ENCODE results near the gene NR3C2. TPM values are rescaled to one million over a fixed set of nuclear protein-coding genes. Genes with fewer than 3 reads are reported as not detected.

Gene NR3C2
- total RNA-seq, 5 donors from 2014 or later (not counting 1 experiment from before 2014, with no cell fraction given): 33.5 to 60.4 (median 34.5) TPM

DNA sequence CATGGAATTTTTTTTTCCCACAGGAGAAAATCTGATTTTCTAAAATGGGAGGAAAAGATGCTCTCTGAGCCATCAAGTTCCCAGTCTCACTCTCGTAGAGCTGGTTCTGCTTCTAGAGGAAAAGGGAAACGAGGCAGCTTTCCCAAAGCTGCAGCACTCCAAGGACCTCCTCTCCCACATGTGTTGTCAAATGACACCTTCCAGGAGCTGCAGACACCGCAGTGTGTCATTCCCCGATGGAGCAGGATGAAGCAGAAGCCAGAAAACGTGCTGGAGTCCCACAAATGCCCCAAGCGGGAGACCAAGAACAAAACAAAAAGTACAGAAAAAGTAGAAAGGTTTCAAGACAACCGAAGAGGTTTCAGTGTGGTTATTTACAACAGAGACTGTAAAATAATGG is 362.3 kb downstream of the NR3C2 start:
- POLR2A ChIA-PET: no interaction called here
- Histone ChIP-seq H3K36me3 (ENCODE audit: control insufficient read depth in 2 of 2, extremely low read depth in 1 of 2, insufficient read depth in 1 of 2, low read length in 1 of 2) (peaks cover 0 to 22% of the 10 kb centered on the region in 2 donors), H3K9me3 (no peaks in the 10 kb centered on the region), H3K4me1 (ENCODE audit: control insufficient read depth in 1 of 2, extremely low read depth in 1 of 2, insufficient read depth in 2 of 2, low read length in 2 of 2) (no peaks in the 10 kb centered on the region), H3K4me3 (ENCODE audit: control insufficient read depth in 1 of 2, extremely low read depth in 1 of 2, low read length in 1 of 2) (no peak overlapping the region), H3K27ac (ENCODE audit: low read length) (no peak overlapping the region), H3K27me3 (replicated peaks in 1 of 2; ENCODE audit: control insufficient read depth in 2 of 2, extremely low read depth in 1 of 2, insufficient read depth in 2 of 2, low read length in 1 of 2) (no peaks in the 10 kb centered on the region)
- DNase-seq (no peak), ATAC-seq (replicated peaks in 1 of 4) (no peak)
- Mint-ChIP-seq H3K9me3 (peaks cover 12 to 29% (median 24%) of the 10 kb centered on the region in 3 donors), H3K4me1 (peaks cover 3 to 8% (median 7%) of the 10 kb centered on the region in 3 donors), H3K27ac (no peak overlapping the region), H3K4me3 (no peak overlapping the region), H3K36me3 (peaks cover 80% of the 10 kb centered on the region), H3K27me3 (no peaks in the 10 kb centered on the region)
- CTCF ChIA-PET: no interaction called here
- WGBS (ENCODE audit: insufficient coverage): 100% methylated on average over 1 of the region's 7 CpGs

GRCh38 chr4:148078061-148078460 is 364.2 kb downstream of the NR3C2 start:
- H3K4me1 Mint-ChIP-seq: no peaks in the 10 kb centered on the region
- WGBS (ENCODE audit: insufficient coverage): 67% methylated on average over 1 of the region's 2 CpGs
- Histone ChIP-seq H3K27ac (ENCODE audit: low read length) (no peak overlapping the region), H3K9me3 (no peaks in the 10 kb centered on the region), H3K4me3 (ENCODE audit: control insufficient read depth in 1 of 2, extremely low read depth in 1 of 2, low read length in 1 of 2) (no peak overlapping the region), H3K36me3 (ENCODE audit: control insufficient read depth in 2 of 2, extremely low read depth in 1 of 2, insufficient read depth in 1 of 2, low read length in 1 of 2) (peaks cover 0 to 23% of the 10 kb centered on the region in 2 donors), H3K27me3 (replicated peaks in 1 of 2; ENCODE audit: control insufficient read depth in 2 of 2, extremely low read depth in 1 of 2, insufficient read depth in 2 of 2, low read length in 1 of 2) (no peaks in the 10 kb centered on the region), H3K4me1 (ENCODE audit: control insufficient read depth in 1 of 2, extremely low read depth in 1 of 2, insufficient read depth in 2 of 2, low read length in 2 of 2) (no peaks in the 10 kb centered on the region)
- H3K36me3 Mint-ChIP-seq: peaks cover 84% of the 10 kb centered on the region
- ATAC-seq (replicated peaks in 1 of 4) (no peak), DNase-seq (no peak)
- peaks cover 8 to 46% (median 38%) of the 10 kb centered on the region in 3 donors for H3K9me3 Mint-ChIP-seq
- no peak overlapping the region for H3K27ac Mint-ChIP-seq
- H3K27me3 Mint-ChIP-seq: no peaks in the 10 kb centered on the region
- H3K4me3 Mint-ChIP-seq: no peak overlapping the region
- POLR2A ChIA-PET: no interaction called here
- CTCF ChIA-PET: no interaction called here

DNA sequence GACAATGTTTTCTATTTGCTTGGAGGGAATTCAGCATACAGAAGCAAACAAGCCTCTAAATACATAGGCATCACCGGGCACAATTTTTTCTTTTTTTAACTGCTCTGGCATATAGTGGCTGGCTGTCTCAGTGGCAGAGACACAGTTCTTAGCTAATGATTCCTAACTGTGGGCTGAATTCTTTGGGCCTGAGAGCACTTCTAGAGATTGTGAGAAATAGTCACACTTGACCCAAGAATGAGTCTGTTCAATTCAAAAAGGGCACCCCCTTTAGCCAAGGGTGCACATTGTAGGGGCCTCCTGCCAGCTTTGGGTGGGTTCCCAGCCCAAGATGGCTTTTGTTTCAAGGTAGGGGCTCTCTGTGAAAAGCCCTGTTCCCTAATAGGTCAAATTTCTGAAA is 364.6 kb downstream of the NR3C2 start:
- ChIA-PET POLR2A (no interaction called here), CTCF (no interaction called here)
- Histone ChIP-seq H3K27ac (ENCODE audit: low read length) (no peak overlapping the region), H3K27me3 (replicated peaks in 1 of 2; ENCODE audit: control insufficient read depth in 2 of 2, extremely low read depth in 1 of 2, insufficient read depth in 2 of 2, low read length in 1 of 2) (no peaks in the 10 kb centered on the region), H3K4me3 (ENCODE audit: control insufficient read depth in 1 of 2, extremely low read depth in 1 of 2, low read length in 1 of 2) (no peak overlapping the region), H3K36me3 (ENCODE audit: control insufficient read depth in 2 of 2, extremely low read depth in 1 of 2, insufficient read depth in 1 of 2, low read length in 1 of 2) (peaks cover 3 to 28% of the 10 kb centered on the region in 2 donors), H3K4me1 (ENCODE audit: control insufficient read depth in 1 of 2, extremely low read depth in 1 of 2, insufficient read depth in 2 of 2, low read length in 2 of 2) (no peaks in the 10 kb centered on the region), H3K9me3 (no peaks in the 10 kb centered on the region)
- DNase-seq (no peak), ATAC-seq (replicated peaks in 1 of 4) (no peak)
- Mint-ChIP-seq H3K4me1 (no peaks in the 10 kb centered on the region), H3K36me3 (peaks cover 89% of the 10 kb centered on the region), H3K9me3 (peaks cover 8 to 46% (median 38%) of the 10 kb centered on the region in 3 donors), H3K4me3 (no peak overlapping the region), H3K27ac (no peak overlapping the region), H3K27me3 (no peaks in the 10 kb centered on the region)
- no CpG with 5 or more reads among the region's 1 CpG for WGBS (ENCODE audit: insufficient coverage)

GRCh38 chr4:148076964-148077363 is 365.2 kb downstream of the NR3C2 start:
- H3K9me3 Mint-ChIP-seq: peaks cover 8 to 46% (median 38%) of the 10 kb centered on the region in 3 donors
- Histone ChIP-seq H3K36me3 (ENCODE audit: control insufficient read depth in 2 of 2, extremely low read depth in 1 of 2, insufficient read depth in 1 of 2, low read length in 1 of 2) (peaks cover 3 to 34% of the 10 kb centered on the region in 2 donors), H3K27ac (ENCODE audit: low read length) (no peak overlapping the region), H3K27me3 (replicated peaks in 1 of 2; ENCODE audit: control insufficient read depth in 2 of 2, extremely low read depth in 1 of 2, insufficient read depth in 2 of 2, low read length in 1 of 2) (no peaks in the 10 kb centered on the region), H3K4me3 (ENCODE audit: control insufficient read depth in 1 of 2, extremely low read depth in 1 of 2, low read length in 1 of 2) (no peak overlapping the region), H3K9me3 (no peaks in the 10 kb centered on the region), H3K4me1 (ENCODE audit: control insufficient read depth in 1 of 2, extremely low read depth in 1 of 2, insufficient read depth in 2 of 2, low read length in 2 of 2) (no peaks in the 10 kb centered on the region)
- ChIA-PET CTCF (no interaction called here), POLR2A (no interaction called here)
- H3K4me1 Mint-ChIP-seq: no peaks in the 10 kb centered on the region
- WGBS (ENCODE audit: insufficient coverage): 92% methylated on average over 2 of the region's 5 CpGs
- H3K27me3 Mint-ChIP-seq: no peaks in the 10 kb centered on the region
- DNase-seq: no peak
- no peak overlapping the region for H3K4me3 Mint-ChIP-seq
- peaks cover 92% of the 10 kb centered on the region for H3K36me3 Mint-ChIP-seq
- no peak for ATAC-seq (replicated peaks in 1 of 4)
- no peak overlapping the region for H3K27ac Mint-ChIP-seq

GRCh38 chr4:148075438-148075837 is 366.8 kb downstream of the NR3C2 start:
- DNase-seq: no peak
- Mint-ChIP-seq H3K36me3 (peaks cover 88% of the 10 kb centered on the region), H3K27ac (no peak overlapping the region), H3K4me1 (no peaks in the 10 kb centered on the region), H3K27me3 (no peaks in the 10 kb centered on the region), H3K4me3 (no peak overlapping the region), H3K9me3 (peaks cover 8 to 46% (median 38%) of the 10 kb centered on the region in 3 donors)
- ATAC-seq (replicated peaks in 1 of 4): no peak
- H3K27ac ChIP-seq (ENCODE audit: low read length): no peak overlapping the region
- H3K4me3 ChIP-seq (ENCODE audit: control insufficient read depth in 1 of 2, extremely low read depth in 1 of 2, low read length in 1 of 2): no peak overlapping the region
- no peaks in the 10 kb centered on the region for H3K27me3 ChIP-seq (replicated peaks in 1 of 2; ENCODE audit: control insufficient read depth in 2 of 2, extremely low read depth in 1 of 2, insufficient read depth in 2 of 2, low read length in 1 of 2)
- 95% methylated on average over 3 of the region's 3 CpGs for WGBS (ENCODE audit: insufficient coverage)
- ChIA-PET CTCF (interaction anchor here in 1 of 2 donors (0.6 kb wide), 1 partner anchor 75 kb away, joined by 3 read pairs; no protein-coding TSS in a partner anchor), POLR2A (no interaction called here)
- peaks cover 3 to 29% of the 10 kb centered on the region in 2 donors for H3K36me3 ChIP-seq (ENCODE audit: control insufficient read depth in 2 of 2, extremely low read depth in 1 of 2, insufficient read depth in 1 of 2, low read length in 1 of 2)
- H3K9me3 ChIP-seq: no peaks in the 10 kb centered on the region
- no peaks in the 10 kb centered on the region for H3K4me1 ChIP-seq (ENCODE audit: control insufficient read depth in 1 of 2, extremely low read depth in 1 of 2, insufficient read depth in 2 of 2, low read length in 2 of 2)

DNA sequence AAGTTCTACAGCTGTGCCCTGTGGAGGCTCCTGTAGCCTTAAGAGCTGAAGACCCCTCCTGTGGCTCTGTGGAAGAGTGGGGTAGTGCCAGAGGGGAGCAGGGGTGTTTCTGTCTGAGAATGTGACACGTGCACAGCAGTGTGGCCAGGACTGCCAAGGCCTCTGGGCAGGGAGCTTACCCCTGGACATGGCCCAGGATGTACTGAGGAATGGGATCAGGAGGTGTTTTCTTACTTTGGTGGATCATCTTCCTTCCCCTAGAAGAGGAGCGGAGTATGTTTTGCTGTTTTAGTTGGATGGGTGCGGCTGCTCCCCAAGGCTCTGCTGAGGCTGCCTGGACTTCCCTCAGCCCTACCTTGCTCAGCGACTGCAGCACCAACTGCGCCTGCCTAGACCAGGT is 367.8 kb downstream of the NR3C2 start:
- H3K4me3 ChIP-seq (ENCODE audit: control insufficient read depth in 1 of 2, extremely low read depth in 1 of 2, low read length in 1 of 2): no peak overlapping the region
- H3K4me1 ChIP-seq (ENCODE audit: control insufficient read depth in 1 of 2, extremely low read depth in 1 of 2, insufficient read depth in 2 of 2, low read length in 2 of 2): no peaks in the 10 kb centered on the region
- H3K9me3 ChIP-seq: no peaks in the 10 kb centered on the region
- no peaks in the 10 kb centered on the region for H3K27me3 ChIP-seq (replicated peaks in 1 of 2; ENCODE audit: control insufficient read depth in 2 of 2, extremely low read depth in 1 of 2, insufficient read depth in 2 of 2, low read length in 1 of 2)
- WGBS (ENCODE audit: insufficient coverage): 89% methylated on average over 4 of the region's 5 CpGs
- H3K4me3 Mint-ChIP-seq: no peak overlapping the region
- H3K27ac Mint-ChIP-seq: no peak overlapping the region
- peaks cover 3 to 23% of the 10 kb centered on the region in 2 donors for H3K36me3 ChIP-seq (ENCODE audit: control insufficient read depth in 2 of 2, extremely low read depth in 1 of 2, insufficient read depth in 1 of 2, low read length in 1 of 2)
- H3K9me3 Mint-ChIP-seq: peaks cover 8 to 46% (median 38%) of the 10 kb centered on the region in 3 donors
- POLR2A ChIA-PET: no interaction called here
- CTCF ChIA-PET: no interaction called here
- H3K27me3 Mint-ChIP-seq: no peaks in the 10 kb centered on the region
- DNase-seq (no peak), ATAC-seq (replicated peaks in 1 of 4) (no peak)
- H3K27ac ChIP-seq (ENCODE audit: low read length): no peak overlapping the region
- H3K36me3 Mint-ChIP-seq: peaks cover 79% of the 10 kb centered on the region
- no peaks in the 10 kb centered on the region for H3K4me1 Mint-ChIP-seq

DNA sequence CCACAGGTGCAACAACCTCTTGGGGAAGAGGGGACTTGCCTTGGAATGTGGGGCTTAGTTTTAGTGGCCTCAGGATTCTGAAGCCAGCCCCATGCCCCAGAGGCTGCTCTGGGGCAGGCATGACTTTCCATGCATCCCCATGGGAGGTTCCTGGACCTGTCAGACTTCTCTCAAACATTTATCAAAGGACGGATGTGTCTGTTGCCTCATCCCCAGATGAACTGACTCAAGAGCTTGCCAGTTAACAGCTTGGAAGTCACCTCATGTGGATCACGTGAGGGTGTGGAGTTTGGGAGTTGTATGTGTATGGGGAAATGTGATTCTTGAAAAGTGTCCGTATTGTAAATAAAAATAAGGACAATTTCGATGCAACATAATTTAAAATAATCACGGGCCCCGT is 368.9 kb downstream of the NR3C2 start:
- WGBS (ENCODE audit: insufficient coverage): 100% methylated on average over 4 of the region's 6 CpGs
- Mint-ChIP-seq H3K27me3 (no peaks in the 10 kb centered on the region), H3K4me3 (no peak overlapping the region), H3K27ac (no peak overlapping the region), H3K36me3 (peaks cover 67% of the 10 kb centered on the region), H3K9me3 (peaks cover 8 to 45% (median 38%) of the 10 kb centered on the region in 3 donors), H3K4me1 (no peaks in the 10 kb centered on the region)
- Histone ChIP-seq H3K27ac (ENCODE audit: low read length) (no peak overlapping the region), H3K27me3 (replicated peaks in 1 of 2; ENCODE audit: control insufficient read depth in 2 of 2, extremely low read depth in 1 of 2, insufficient read depth in 2 of 2, low read length in 1 of 2) (no peaks in the 10 kb centered on the region), H3K9me3 (no peaks in the 10 kb centered on the region), H3K4me1 (ENCODE audit: control insufficient read depth in 1 of 2, extremely low read depth in 1 of 2, insufficient read depth in 2 of 2, low read length in 2 of 2) (no peaks in the 10 kb centered on the region), H3K36me3 (ENCODE audit: control insufficient read depth in 2 of 2, extremely low read depth in 1 of 2, insufficient read depth in 1 of 2, low read length in 1 of 2) (peaks cover 3 to 21% of the 10 kb centered on the region in 2 donors), H3K4me3 (ENCODE audit: control insufficient read depth in 1 of 2, extremely low read depth in 1 of 2, low read length in 1 of 2) (no peak overlapping the region)
- POLR2A ChIA-PET: no interaction called here
- DNase-seq (no peak), ATAC-seq (replicated peaks in 1 of 4) (no peak)
- CTCF ChIA-PET: no interaction called here
